GM18505 (cell line): Measurements from ENCODE around the gene ERN1.

ENCODE experiments used
- ATAC-seq: cut with Tn5 transposase; IDR thresholded peaks from one replicate; pipeline ENCODE4 v1.9.1; 2021; ENCODE audit not compliant: unreplicated experiment
- POLR2A ChIP-seq: IDR thresholded peaks from 4 replicates; pipeline ENCODE4 v1.6.1; 2011; ENCODE audit warnings: borderline replicate concordance; ENCODE audit not compliant: insufficient read depth, insufficient read length; ENCODE audit errors: extremely low read depth

The ERN1 gene

GRCh38 chr17:64139542-64139941, 9.6 kb upstream of the ERN1 start:
- no peak for ATAC-seq
- no peak for TF ChIP-seq POLR2A

GRCh38 chr17:64138441-64138840, 8.5 kb upstream of the ERN1 start:
- no peak for TF ChIP-seq POLR2A
- ATAC-seq: no peak

- no peak for ATAC-seq
- TF ChIP-seq POLR2A: no peak
Observed at GRCh38 chr17:64135000-64135399, 5.1 kb upstream of the ERN1 start.

- no peak for TF ChIP-seq POLR2A
- ATAC-seq: no peak
Observed at GRCh38 chr17:64134216-64134970, 4.4 kb upstream of the ERN1 start.

- no peak for TF ChIP-seq POLR2A
- ATAC-seq: no peak
Observed at GRCh38 chr17:64133546-64134215, 3.7 kb upstream of the ERN1 start.

- no peak for ATAC-seq
- TF ChIP-seq POLR2A: no peak
Observed at GRCh38 chr17:64131606-64132270, 1.8 kb upstream of the ERN1 start.

- no peak for TF ChIP-seq POLR2A
- ATAC-seq: peak; percentile 9
Observed at GRCh38 chr17:64130559-64131001, 636 bp upstream of the ERN1 start.

- no peak for TF ChIP-seq POLR2A
- no peak for ATAC-seq
Observed at GRCh38 chr17:64129515-64129764, 504 bp downstream of the ERN1 start.

GRCh38 chr17:64128787-64129514, 993 bp downstream of the ERN1 start:
- no peak for TF ChIP-seq POLR2A
- ATAC-seq: no peak

- no peak for TF ChIP-seq POLR2A
- ATAC-seq: no peak
Observed at GRCh38 chr17:64126918-64127317, 3.0 kb downstream of the ERN1 start.

- no peak for ATAC-seq
- no peak for TF ChIP-seq POLR2A
Observed at GRCh38 chr17:64125937-64126336, 4.0 kb downstream of the ERN1 start.

- TF ChIP-seq POLR2A: no peak
- no peak for ATAC-seq
Observed at GRCh38 chr17:64124609-64125008, 5.3 kb downstream of the ERN1 start.

GRCh38 chr17:64123114-64123513, 6.8 kb downstream of the ERN1 start:
- TF ChIP-seq POLR2A: no peak
- ATAC-seq: no peak
